Parathyroid adenoma (tissue), 2 donors: Measurements from ENCODE around the gene PAK6.

Experiments
- H2AFZ ChIP-seq: fragments of 300-600 bp; sonication (generic); one replicate; pipeline ENCODE4 v1.7.0; 2017; ENCODE audit warnings: antibody characterized with exemption, mild to moderate bottlenecking
- H3K27ac ChIP-seq: fragments of 300-600 bp; sonication (generic); one replicate; pipeline ENCODE4 v1.7.0; 2017
- H3K27me3 ChIP-seq: fragments of 300-600 bp; sonication (generic); one replicate; pipeline ENCODE4 v1.7.0; 2017; ENCODE audit warnings: low read length; ENCODE audit not compliant: control insufficient read depth, insufficient read depth
- H3K36me3 ChIP-seq: fragments of 300-600 bp; sonication (generic); one replicate; pipeline ENCODE4 v1.7.0; 2017; ENCODE audit warnings: low read length; ENCODE audit not compliant: control insufficient read depth, insufficient read depth
- H3K4me1 ChIP-seq: fragments of 300-600 bp; sonication (generic); one replicate; pipeline ENCODE4 v1.7.0; 2017; ENCODE audit warnings: control low read depth
- H3K4me2 ChIP-seq: fragments of 300-600 bp; sonication (generic); one replicate; pipeline ENCODE4 v1.7.0; 2017; ENCODE audit warnings: low read length
- H3K4me3 ChIP-seq: fragments of 300-600 bp; sonication (generic); one replicate; pipeline ENCODE4 v1.7.0; 2017; ENCODE audit warnings: low read depth, low read length
- H3K79me2 ChIP-seq: fragments of 300-600 bp; sonication (generic); one replicate; pipeline ENCODE4 v1.7.0; 2017; ENCODE audit warnings: control low read depth
- H3K9ac ChIP-seq: fragments of 300-600 bp; sonication (generic); one replicate; pipeline ENCODE4 v1.7.0; 2017; ENCODE audit warnings: mild to moderate bottlenecking
- H3K9me3 ChIP-seq: fragments of 300-600 bp; sonication (generic); one replicate; pipeline ENCODE4 v1.7.0; 2017; ENCODE audit warnings: low read length; ENCODE audit not compliant: control insufficient read depth
- CTCF ChIP-seq: fragments of 300-600 bp; sonication (generic); IDR thresholded peaks from one replicate; pipeline ENCODE4 v1.7.0; 2017; ENCODE audit warnings: antibody characterized with exemption, mild to moderate bottlenecking
- donor health status: primary hyperparathyroidism.

The PAK6 gene

GRCh38 chr15:40271685-40272484 is 33.0 kb downstream of the PAK6 start:
- no peak overlapping the region for H3K27ac ChIP-seq
- no peaks in the 10 kb centered on the region for H3K4me1 ChIP-seq
- no peak overlapping the region for H2AFZ ChIP-seq
- no peak overlapping the region for H3K4me2 ChIP-seq
- no peak for TF ChIP-seq CTCF
- no peak overlapping the region for H3K9ac ChIP-seq
- no peak overlapping the region for H3K4me3 ChIP-seq
- no peaks in the 10 kb centered on the region for H3K27me3 ChIP-seq
- no peaks in the 10 kb centered on the region for H3K9me3 ChIP-seq
- H3K79me2 ChIP-seq, result no peaks in the 10 kb centered on the region
- no peaks in the 10 kb centered on the region for H3K36me3 ChIP-seq

GRCh38 chr15:40272485-40273056 is 33.7 kb downstream of the PAK6 start:
- TF ChIP-seq CTCF, result peak; percentile 12
- Histone ChIP-seq H3K27ac (no peak overlapping the region), H3K36me3 (no peaks in the 10 kb centered on the region)

GRCh38 chr15:40273428-40273827 is 34.6 kb downstream of the PAK6 start:
- Histone ChIP-seq H3K4me2 (no peak overlapping the region), H3K27me3 (no peaks in the 10 kb centered on the region), H3K36me3 (no peaks in the 10 kb centered on the region), H3K4me3 (no peak overlapping the region), H2AFZ (no peak overlapping the region), H3K79me2 (no peaks in the 10 kb centered on the region), H3K4me1 (no peaks in the 10 kb centered on the region), H3K27ac (no peak overlapping the region), H3K9ac (no peak overlapping the region), H3K9me3 (no peaks in the 10 kb centered on the region)
- no peak for TF ChIP-seq CTCF

More at GRCh38 chr15:40272485-40273056, 33.7 kb downstream of the PAK6 start:
- H3K9ac ChIP-seq, result no peak overlapping the region
- H3K27me3 ChIP-seq, result no peaks in the 10 kb centered on the region
- H3K79me2 ChIP-seq, result no peaks in the 10 kb centered on the region
- no peak overlapping the region for H3K4me2 ChIP-seq
- H3K4me3 ChIP-seq, result no peak overlapping the region
- no peak overlapping the region for H2AFZ ChIP-seq
- no peaks in the 10 kb centered on the region for H3K9me3 ChIP-seq
- H3K4me1 ChIP-seq, result no peaks in the 10 kb centered on the region

- Histone ChIP-seq H3K36me3 (no peaks in the 10 kb centered on the region), H3K27ac (no peak overlapping the region), H3K9ac (no peak overlapping the region), H3K4me2 (no peak overlapping the region), H2AFZ (no peak overlapping the region), H3K27me3 (no peaks in the 10 kb centered on the region), H3K9me3 (no peaks in the 10 kb centered on the region), H3K4me1 (no peaks in the 10 kb centered on the region), H3K79me2 (no peaks in the 10 kb centered on the region), H3K4me3 (no peak overlapping the region)
- peak; percentile 99 for TF ChIP-seq CTCF
Measured at GRCh38 chr15:40274350-40275274, 35.7 kb downstream of the PAK6 start.
